HL-60 (cell line): ENCODE results near the gene BCL2L12.

Experiments used
- DNase-seq, 2 experiments: peaks; one replicate each; pipeline ENCODE4 v3.0.0-alpha.2; 2010 to 2020; ENCODE audit warnings: low read depth in 1 of 2, low spot score in 1 of 2
- H3K27ac ChIP-seq: fragments of 250-450 bp; sonication (Bioruptor Pico); replicated peaks from 2 replicates; pipeline ENCODE4 v1.5.1; 2020; ENCODE audit warnings: mild to moderate bottlenecking, moderate library complexity
- H3K27me3 ChIP-seq: fragments of 250-450 bp; sonication (Bioruptor Pico); 2 replicates; pipeline ENCODE4 v1.5.1; 2021; ENCODE audit warnings: mild to moderate bottlenecking, moderate library complexity; ENCODE audit not compliant: insufficient read depth, poor library complexity, severe bottlenecking
- H3K4me3 ChIP-seq: replicated peaks from 2 replicates; pipeline ENCODE4 v1.5.1; 2011; ENCODE audit warnings: mild to moderate bottlenecking, control low read depth, low read length; ENCODE audit not compliant: insufficient read depth
- GABPA ChIP-seq: IDR thresholded peaks from 2 replicates; pipeline ENCODE4 v1.6.1; 2012; ENCODE audit warnings: low read depth
- POLR2AphosphoS5 ChIP-seq: IDR thresholded peaks from 2 replicates; pipeline ENCODE4 v1.6.1; 2012; ENCODE audit warnings: low read depth
- SPI1 ChIP-seq: IDR thresholded peaks from 2 replicates; pipeline ENCODE4 v1.6.1; 2012; ENCODE audit warnings: low read depth, mild to moderate bottlenecking, borderline replicate concordance
- TF ChIP-seq, protein P1 (sequence below): IDR thresholded peaks from 2 replicates; pipeline ENCODE4 v1.6.1; 2012; ENCODE audit warnings: low read depth; ENCODE audit not compliant: insufficient replicate concordance
- TF ChIP-seq, protein P2 (sequence below): IDR thresholded peaks from one replicate; pipeline ENCODE4 v1.5.1; 2011; ENCODE audit warnings: low read length, control low read depth, inconsistent platforms; ENCODE audit not compliant: insufficient read depth

The BCL2L12 gene

DNA sequence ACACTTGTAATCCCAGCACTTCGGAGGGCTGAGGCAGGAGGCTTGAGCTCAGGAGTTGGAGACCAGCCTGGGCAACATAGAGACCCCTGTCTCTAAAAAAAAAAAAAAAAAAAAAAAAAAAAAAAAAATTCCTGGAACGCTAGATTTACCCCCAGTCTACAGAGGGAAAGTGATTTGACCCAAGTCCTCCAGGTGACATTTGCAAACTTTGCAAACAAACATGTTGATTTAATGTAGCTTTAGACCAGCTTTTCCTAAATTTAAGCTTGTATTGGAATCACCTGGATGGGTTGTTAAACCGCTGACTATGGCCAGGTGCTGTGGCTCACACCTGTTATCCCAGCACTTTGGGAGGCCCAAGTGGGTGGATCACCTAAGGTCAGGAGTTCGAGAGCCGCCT lies 33.6 kb downstream of the BCL2L12 start:
- no peak overlapping the region for H3K4me3 ChIP-seq
- no peak overlapping the region for H3K27ac ChIP-seq
- no peak for DNase-seq
- no peak for TF ChIP-seq GABPA
- H3K27me3 ChIP-seq = peaks cover 2% of the 10 kb centered on the region

GRCh38 chr19:49700563-49700962 lies 34.8 kb downstream of the BCL2L12 start:
- H3K27ac ChIP-seq = no peak overlapping the region
- TF ChIP-seq, protein P1, sequence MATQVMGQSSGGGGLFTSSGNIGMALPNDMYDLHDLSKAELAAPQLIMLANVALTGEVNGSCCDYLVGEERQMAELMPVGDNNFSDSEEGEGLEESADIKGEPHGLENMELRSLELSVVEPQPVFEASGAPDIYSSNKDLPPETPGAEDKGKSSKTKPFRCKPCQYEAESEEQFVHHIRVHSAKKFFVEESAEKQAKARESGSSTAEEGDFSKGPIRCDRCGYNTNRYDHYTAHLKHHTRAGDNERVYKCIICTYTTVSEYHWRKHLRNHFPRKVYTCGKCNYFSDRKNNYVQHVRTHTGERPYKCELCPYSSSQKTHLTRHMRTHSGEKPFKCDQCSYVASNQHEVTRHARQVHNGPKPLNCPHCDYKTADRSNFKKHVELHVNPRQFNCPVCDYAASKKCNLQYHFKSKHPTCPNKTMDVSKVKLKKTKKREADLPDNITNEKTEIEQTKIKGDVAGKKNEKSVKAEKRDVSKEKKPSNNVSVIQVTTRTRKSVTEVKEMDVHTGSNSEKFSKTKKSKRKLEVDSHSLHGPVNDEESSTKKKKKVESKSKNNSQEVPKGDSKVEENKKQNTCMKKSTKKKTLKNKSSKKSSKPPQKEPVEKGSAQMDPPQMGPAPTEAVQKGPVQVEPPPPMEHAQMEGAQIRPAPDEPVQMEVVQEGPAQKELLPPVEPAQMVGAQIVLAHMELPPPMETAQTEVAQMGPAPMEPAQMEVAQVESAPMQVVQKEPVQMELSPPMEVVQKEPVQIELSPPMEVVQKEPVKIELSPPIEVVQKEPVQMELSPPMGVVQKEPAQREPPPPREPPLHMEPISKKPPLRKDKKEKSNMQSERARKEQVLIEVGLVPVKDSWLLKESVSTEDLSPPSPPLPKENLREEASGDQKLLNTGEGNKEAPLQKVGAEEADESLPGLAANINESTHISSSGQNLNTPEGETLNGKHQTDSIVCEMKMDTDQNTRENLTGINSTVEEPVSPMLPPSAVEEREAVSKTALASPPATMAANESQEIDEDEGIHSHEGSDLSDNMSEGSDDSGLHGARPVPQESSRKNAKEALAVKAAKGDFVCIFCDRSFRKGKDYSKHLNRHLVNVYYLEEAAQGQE = no peak
- no peak for TF ChIP-seq SPI1
- no peak for TF ChIP-seq GABPA
- TF ChIP-seq, protein P2, sequence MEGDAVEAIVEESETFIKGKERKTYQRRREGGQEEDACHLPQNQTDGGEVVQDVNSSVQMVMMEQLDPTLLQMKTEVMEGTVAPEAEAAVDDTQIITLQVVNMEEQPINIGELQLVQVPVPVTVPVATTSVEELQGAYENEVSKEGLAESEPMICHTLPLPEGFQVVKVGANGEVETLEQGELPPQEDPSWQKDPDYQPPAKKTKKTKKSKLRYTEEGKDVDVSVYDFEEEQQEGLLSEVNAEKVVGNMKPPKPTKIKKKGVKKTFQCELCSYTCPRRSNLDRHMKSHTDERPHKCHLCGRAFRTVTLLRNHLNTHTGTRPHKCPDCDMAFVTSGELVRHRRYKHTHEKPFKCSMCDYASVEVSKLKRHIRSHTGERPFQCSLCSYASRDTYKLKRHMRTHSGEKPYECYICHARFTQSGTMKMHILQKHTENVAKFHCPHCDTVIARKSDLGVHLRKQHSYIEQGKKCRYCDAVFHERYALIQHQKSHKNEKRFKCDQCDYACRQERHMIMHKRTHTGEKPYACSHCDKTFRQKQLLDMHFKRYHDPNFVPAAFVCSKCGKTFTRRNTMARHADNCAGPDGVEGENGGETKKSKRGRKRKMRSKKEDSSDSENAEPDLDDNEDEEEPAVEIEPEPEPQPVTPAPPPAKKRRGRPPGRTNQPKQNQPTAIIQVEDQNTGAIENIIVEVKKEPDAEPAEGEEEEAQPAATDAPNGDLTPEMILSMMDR = no peak
- no peak for TF ChIP-seq POLR2AphosphoS5
- no peak for DNase-seq

GRCh38 chr19:49701271-49701786 lies 35.6 kb downstream of the BCL2L12 start:
- Histone ChIP-seq H3K4me3 (no peak overlapping the region), H3K27me3 (peaks cover 2% of the 10 kb centered on the region), H3K27ac (no peak overlapping the region)
- TF ChIP-seq SPI1 = no peak
- TF ChIP-seq, protein P2 = no peak
- TF ChIP-seq, protein P1 = no peak
- TF ChIP-seq POLR2AphosphoS5 = no peak
- no peak for TF ChIP-seq GABPA
- no peak for DNase-seq

More at GRCh38 chr19:49700563-49700962, 34.8 kb downstream of the BCL2L12 start:
- Histone ChIP-seq H3K27me3 (peaks cover 2% of the 10 kb centered on the region), H3K4me3 (no peak overlapping the region)

DNA sequence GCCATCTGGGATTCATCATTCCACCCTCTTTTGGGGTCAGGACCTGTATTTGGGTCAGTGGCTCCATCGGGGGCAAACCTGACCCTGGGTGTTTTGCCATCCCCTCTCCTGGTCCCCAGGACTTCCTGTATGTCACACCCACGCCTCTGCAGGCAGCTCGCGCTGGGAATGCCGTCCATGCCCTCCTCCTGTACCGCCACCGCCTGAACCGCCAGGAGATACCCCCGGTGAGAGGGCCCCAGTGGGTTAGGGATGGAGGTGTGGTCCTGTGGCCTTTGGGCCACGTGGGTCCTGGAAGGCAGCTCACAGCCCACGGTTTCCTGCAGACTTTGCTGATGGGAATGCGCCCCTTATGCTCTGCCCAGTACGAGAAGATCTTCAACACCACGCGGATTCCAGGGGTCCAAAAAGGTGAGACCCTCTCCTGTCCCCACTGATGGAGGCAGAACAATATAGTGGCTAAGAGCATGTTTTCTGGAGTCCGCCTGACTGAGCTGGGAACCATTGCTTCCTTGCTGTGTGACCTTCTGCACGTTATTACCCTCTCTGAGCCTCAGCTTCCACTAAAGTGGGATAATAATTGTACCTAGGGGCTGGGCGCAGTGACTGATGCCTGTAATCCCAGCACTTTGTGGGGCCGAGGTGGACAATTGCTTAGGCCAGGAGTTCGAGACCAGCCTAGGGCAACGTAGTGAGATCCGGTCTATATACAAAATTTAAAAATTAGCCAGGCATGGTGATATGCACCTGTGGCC lies 39.3 kb downstream of the BCL2L12 start:
- Histone ChIP-seq H3K27me3 (peaks cover 2% of the 10 kb centered on the region), H3K4me3 (no peak overlapping the region), H3K27ac (no peak overlapping the region)
- TF ChIP-seq GABPA (no peak), SPI1 (no peak), POLR2AphosphoS5 (no peak)
- TF ChIP-seq, protein P1 = no peak
- TF ChIP-seq, protein P2 = no peak
- no peak for DNase-seq
